GM19452 (cell line): ENCODE results near the gene ADORA2B.
"Not testable (repeated sequence)": the region's sequence is repeated elsewhere in the genome, so short reads cannot be mapped to it uniquely, and the experiment has no call there.

ENCODE experiments used
- ATAC-seq: cut with Tn5 transposase; IDR thresholded peaks from one replicate; pipeline ENCODE4 v1.9.1; 2021; ENCODE audit not compliant: unreplicated experiment

Gene ADORA2B

DNA sequence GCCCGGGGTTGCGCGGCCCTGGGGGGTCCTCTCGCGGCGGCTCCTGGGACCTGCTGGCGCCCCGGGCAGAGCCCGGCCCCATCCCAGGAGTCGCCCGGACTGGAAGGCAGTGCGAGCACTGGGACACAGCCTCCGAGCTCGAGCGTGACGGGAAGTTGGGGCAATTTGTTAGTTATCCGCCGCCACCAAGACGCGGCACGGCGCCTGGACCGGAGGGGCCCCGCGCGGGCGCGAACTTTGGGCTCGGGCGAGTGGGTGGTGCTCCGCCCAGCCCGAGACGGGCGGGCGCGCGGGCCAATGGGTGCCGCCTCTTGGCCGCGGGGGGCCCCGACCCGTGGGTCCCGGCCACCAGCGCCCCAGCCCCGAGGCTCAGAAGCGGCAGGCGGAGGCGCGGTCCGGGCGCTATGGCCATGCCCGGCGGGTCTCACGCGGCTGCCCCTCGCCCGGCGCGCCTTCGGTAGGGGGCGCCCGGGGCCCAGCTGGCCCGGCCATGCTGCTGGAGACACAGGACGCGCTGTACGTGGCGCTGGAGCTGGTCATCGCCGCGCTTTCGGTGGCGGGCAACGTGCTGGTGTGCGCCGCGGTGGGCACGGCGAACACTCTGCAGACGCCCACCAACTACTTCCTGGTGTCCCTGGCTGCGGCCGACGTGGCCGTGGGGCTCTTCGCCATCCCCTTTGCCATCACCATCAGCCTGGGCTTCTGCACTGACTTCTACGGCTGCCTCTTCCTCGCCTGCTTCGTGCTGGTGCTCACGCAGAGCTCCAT, at the start of gene ADORA2B:
TSS of gene ADORA2B (plus strand) at position 372 of the 768 bp plus-strand sequence. CDS start at position 491, 119 bp downstream.
- peak; percentile 54 for ATAC-seq

DNA sequence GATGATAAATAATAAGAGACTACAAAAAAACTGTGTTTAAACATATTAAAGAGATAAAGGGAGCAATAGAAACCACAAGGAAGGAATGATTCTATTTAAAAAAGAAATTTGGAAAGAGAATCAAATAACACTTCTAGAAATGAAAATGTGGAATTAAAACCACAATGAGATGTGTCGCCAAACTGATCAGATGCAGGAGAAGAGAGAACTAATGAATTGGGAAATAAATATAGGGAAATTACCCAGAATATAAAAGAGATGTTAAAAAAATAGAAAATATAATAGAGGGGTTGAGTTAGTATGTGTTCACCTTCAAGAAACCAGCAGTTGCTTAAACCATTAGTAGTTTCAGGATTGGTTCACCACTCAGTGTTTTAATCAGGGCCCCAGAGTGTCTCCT, 48.7 kb upstream of the ADORA2B start:
- no peak for ATAC-seq

GRCh38 chr17:15896834-15897233, 48.1 kb upstream of the ADORA2B start:
- no peak for ATAC-seq

DNA sequence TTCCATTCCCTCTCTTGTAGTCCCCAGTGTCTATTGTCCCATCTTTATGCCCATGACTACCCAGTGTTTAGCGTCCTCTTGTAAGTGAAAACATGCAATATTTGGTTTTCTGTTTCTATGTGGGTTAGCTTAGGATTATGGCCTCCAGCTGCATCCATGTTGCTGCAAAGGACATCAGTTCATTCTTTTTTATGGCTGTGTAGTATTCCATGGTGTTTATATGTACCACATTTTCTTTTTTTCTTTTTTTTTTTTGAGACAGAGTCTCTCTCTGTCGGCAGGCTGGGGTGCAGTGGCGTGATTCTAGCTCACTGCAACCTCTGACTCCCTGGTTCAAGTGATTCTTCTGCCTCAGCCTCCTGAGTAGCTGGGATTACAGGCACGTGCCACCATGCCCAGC, 45.3 kb upstream of the ADORA2B start:
- ATAC-seq, result not testable (repeated sequence)

DNA sequence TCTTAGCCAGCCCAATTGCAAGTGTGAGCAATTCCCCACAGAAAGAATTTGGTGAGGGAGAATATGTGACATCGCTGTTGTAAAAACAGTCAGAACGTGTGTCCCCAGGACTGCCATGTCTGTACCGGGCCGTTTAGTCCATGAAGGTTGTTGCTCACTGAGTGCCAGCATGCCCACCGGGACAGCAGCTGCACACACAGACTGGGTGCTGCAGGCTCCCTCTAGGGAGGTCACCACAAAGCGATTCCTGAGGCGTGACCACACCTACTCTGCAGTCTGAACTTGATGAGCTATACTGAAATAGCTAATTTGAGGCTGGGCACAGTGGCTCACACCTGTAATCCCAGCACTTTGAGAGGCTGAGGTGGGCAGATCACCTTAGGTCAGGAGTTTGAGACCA, 44.1 kb upstream of the ADORA2B start:
- ATAC-seq, result no peak

GRCh38 chr17:15905236-15905635, 39.7 kb upstream of the ADORA2B start:
- not testable (repeated sequence) for ATAC-seq

- no peak for ATAC-seq
Measured at GRCh38 chr17:15907290-15907689, 37.6 kb upstream of the ADORA2B start.

GRCh38 chr17:15908378-15908777, 36.6 kb upstream of the ADORA2B start:
- ATAC-seq, result no peak

- no peak for ATAC-seq
Measured at GRCh38 chr17:15909481-15909991, 35.4 kb upstream of the ADORA2B start.

DNA sequence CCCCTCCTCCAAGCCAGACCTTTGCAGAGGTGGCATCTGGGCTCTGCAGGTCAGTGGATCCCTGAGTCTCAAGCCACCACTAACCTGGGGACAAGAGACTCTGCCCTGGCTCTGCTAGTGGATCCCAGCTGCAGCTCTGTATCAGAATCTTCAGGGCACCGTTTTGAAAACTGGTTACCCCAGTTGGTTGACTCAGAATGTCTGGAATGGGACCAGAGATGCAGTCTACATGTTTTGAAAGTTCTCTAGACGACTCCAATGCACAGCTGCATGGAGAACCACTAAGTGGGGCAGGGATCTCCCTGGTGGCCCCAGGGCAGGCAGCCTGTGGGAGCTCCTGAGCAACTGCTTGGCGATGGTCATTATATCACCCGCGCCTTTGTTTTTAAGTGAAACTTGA, 34.1 kb upstream of the ADORA2B start:
- no peak for ATAC-seq

DNA sequence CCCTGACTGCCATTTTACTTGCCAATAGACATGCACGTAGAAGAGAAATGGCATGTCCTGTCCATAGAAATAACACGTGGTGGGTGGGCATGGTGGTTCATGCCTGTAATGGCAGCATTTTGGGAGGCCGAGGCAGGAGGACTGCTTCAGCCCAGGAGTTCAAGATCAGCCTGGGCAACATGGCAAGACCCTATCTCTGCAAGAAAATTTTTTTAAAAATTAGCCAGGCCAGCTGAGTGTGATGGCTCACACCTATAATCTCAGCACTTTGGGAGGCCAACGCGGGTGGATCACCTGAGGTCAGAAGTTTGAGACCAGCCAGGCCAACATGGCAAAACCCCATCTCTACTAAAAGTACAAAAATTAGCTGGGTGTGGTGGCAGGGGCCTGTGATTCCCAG, 33.2 kb upstream of the ADORA2B start:
- ATAC-seq, result not testable (repeated sequence)

DNA sequence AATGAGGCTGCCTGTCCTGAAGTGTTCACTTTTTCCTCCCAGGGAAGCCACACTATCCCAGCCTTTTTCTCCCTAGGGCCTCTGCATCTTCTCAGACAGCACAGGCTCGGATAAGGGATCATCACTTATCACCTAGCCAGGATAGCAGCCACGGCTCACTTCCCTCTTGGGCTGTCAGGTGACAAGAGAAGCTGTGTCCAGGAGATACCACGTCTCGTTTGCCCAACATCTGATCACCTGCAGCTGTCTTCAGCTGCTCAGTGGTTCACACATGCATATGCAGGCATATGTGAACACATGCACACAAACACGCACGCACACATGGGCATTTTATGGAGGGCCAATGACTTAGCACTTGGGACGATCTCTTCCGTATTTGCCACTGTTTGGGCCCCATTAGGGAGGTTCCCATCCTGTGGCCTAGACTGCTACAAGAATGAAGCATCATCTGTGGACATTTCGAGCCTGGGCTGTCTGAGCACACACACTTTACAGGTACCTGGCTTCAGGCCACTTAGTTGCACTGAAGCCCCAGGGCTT, 32.4 kb upstream of the ADORA2B start:
- no peak for ATAC-seq

DNA sequence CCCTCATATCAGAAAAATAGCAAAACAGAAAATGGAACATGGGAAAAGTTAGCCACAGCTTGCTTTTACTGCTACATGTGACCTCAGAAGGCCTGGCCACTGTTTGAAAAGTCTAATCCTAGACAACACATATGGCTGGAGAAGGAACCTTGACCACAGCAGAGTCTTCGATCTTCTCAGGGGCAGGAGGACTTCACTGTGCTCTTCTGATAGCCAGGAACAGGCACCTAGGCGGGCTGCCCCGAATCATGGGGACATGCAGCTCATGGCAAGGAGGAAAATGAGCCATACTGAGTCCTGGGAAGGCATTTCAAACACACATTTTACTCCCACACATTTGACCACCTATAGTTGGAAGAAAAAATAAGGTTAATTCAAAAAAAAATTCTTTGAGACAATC, 31.1 kb upstream of the ADORA2B start:
- no peak for ATAC-seq

GRCh38 chr17:15914400-15915170, 30.3 kb upstream of the ADORA2B start:
- no peak for ATAC-seq

DNA sequence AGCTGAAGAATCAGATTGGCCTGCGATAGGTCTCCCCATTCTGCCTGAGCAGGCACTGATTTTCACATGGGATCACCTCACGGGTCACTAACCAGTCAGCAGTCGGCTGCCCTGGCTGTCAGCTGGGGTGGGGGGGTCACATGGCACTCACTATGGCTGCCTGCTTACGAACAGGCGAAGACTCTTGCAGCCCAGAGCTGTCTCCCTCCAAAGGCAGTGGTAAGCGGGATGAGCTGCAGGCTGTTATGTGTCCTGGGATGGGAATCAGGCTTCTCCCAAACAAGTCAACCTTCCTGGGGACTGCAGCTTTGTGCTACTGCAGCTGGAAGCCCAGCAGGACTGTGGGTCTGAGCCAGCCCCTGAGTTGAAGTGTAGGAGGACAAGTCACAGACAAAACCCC, 29.0 kb upstream of the ADORA2B start:
- ATAC-seq, result no peak

DNA sequence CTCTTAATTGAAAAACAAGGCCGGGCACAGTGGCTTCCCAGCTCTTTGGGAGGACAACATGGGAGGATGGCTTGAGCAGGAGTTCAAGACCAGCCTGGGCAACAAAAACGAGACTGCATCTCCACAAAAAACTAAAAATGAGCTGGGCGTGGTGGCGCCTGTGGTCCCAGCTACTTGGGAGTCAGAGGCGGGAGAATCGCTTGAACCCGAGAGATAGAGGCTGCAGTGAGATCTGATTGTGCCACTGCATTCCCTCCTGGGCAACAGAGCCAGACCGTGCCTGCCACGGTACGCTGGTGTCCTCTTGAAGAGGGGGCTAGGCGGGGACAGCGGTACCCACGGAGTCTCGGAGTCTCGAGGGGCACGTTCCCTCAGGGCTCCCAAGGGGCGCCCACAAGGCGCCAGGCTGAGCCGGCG, 27.9 kb upstream of the ADORA2B start:
- ATAC-seq, result no peak

GRCh38 chr17:15917438-15918027, 27.4 kb upstream of the ADORA2B start:
- no peak for ATAC-seq

DNA sequence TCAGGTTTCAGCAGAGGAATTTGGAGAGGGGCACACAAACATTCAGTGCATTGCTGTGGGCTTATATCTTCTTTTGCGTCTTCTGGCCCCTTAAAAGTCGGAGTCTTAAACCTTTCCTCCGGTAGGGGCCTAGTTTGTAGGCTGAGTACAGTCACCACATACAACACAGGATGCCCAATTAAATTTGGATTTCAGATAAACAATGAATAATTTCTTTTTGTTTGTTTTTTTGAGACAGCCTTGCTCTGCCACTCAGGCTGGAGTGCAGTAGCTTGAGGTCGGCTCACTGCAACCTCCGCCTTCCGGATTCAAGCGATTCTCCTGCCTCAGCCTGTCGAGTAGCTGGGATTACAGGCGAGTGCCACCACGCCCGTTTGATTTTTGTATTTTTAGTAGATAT, 26.7 kb upstream of the ADORA2B start:
- no peak for ATAC-seq

DNA sequence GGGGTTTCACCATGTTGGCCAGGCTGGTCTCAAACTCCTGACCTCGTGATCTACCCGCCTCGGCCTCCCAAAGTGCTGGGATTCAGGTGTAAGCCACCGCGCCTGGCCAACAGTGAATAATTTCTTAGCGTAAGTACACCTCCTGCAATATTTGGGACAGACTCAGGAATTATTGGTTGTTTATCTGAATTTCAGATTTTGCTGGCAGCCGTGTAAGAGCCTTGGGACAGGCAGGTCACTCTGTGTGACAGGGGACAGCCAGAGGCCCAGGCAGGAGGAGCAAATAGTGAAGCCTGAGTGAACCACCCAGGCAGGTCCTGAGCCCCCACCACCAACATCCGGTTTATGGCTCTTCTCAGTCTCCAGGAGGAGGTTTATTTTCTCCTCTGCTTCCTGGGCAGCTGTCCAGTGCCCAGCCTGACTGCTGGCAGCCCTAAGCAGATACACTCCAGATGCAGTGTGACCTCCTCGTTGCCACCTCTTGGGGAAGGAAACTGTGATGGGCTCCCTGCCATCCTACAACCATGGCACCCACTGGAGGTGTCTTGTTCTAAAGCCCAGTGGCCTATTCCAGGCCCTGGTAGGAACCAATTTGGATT, 26.2 kb upstream of the ADORA2B start:
- ATAC-seq, result no peak

DNA sequence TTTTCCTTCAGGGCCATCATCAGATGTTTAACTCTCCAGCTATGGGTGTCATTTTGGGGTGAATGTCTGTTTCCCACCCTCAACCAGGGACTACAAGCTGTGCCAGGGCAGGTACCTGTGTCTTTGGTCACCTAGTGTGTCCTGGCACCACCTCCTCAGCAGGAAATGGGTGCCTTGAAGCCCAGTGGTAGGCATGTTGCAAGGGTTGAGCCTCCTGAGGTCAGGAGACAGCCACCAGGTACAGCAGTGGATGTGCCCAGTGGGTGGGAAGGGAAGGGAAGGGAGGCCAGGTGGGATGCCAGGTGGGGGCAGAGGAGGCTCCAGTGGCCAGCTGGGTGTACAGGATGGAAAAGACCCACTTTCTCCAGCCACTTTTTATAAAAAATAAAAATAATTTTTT, 25.5 kb upstream of the ADORA2B start:
- no peak for ATAC-seq

DNA sequence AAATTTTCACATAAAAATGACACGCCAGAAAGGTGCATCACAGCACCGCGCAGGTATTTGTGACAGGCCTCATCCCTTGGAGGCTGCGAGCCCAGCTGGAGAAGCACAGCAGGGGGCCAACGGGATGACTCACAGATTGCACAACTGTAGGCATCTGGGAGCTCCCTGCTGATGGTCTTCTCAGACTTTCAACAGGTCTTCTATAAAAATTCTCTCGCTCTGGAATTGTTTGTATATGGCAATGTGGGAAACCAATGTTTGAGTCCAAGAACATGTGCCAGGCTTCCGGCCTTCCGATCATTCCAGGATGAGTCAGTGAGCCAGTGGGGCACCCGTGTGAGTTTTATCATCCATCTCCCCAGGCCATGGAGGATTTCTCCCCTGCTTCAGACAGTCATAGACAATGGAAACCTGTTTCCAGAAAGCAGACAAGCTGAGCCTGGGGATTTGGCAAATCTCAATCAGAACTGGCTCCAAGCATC, 24.1 kb upstream of the ADORA2B start:
- no peak for ATAC-seq
